T-helper 1 cell treated with Interleukin-12 subunit alpha and Interleukin-12 subunit beta and Interleukin-4 antibody, amounts not matched to agents 30 ng/mL and 1 ng/mL, for 36 hours (primary cell): ENCODE measurements around the gene TRNP1. TPM values are rescaled to one million over a fixed set of nuclear protein-coding genes. Genes with fewer than 3 reads are reported as not detected.
"Not testable (repeated sequence)": the region's sequence is repeated elsewhere in the genome, so short reads cannot be mapped to it uniquely, and the experiment has no call there.

ENCODE experiments used
- intact Hi-C: fragments of 100-400 bp; cut with micrococcal nuclease; formaldehyde crosslinking; loops from one replicate; pipeline ENCODE4 v1.15.1; 2024
- total RNA-seq: library from RNA; stranded (reverse); gene quantifications from 2 replicates; pipeline ENCODE4 v1.2.3, GENCODE V29; 2022

The TRNP1 gene, protein sequence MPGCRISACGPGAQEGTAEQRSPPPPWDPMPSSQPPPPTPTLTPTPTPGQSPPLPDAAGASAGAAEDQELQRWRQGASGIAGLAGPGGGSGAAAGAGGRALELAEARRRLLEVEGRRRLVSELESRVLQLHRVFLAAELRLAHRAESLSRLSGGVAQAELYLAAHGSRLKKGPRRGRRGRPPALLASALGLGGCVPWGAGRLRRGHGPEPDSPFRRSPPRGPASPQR
- total RNA-seq = 0.32 and 0.68 TPM in 2 replicates

GRCh38 chr1:26993237-26994019 is at the start of gene TRNP1:
TSS of gene TRNP1 (plus strand) at chr1:26993692. CDS start at chr1:26993787, 95 bp downstream.
- intact Hi-C loops = loop anchor here (1.0 to 10.0 kb wide), 4 partner anchors 72 to 209 kb away; partner anchors contain the start of genes GPATCH3, NUDC, PIGV and SLC9A1

GRCh38 chr1:26945138-26945537 is 48.4 kb upstream of the TRNP1 start:
- intact Hi-C loops = no loop called here

- intact Hi-C loops = no loop called here
These were observed 47.8 kb upstream of the TRNP1 start for GRCh38 chr1:26945728-26946127.

- intact Hi-C loops = no loop called here
These were observed 47.2 kb upstream of the TRNP1 start for GRCh38 chr1:26946270-26946669.

GRCh38 chr1:26948725-26949057 is 44.8 kb upstream of the TRNP1 start:
- intact Hi-C loops = not testable (repeated sequence)

DNA sequence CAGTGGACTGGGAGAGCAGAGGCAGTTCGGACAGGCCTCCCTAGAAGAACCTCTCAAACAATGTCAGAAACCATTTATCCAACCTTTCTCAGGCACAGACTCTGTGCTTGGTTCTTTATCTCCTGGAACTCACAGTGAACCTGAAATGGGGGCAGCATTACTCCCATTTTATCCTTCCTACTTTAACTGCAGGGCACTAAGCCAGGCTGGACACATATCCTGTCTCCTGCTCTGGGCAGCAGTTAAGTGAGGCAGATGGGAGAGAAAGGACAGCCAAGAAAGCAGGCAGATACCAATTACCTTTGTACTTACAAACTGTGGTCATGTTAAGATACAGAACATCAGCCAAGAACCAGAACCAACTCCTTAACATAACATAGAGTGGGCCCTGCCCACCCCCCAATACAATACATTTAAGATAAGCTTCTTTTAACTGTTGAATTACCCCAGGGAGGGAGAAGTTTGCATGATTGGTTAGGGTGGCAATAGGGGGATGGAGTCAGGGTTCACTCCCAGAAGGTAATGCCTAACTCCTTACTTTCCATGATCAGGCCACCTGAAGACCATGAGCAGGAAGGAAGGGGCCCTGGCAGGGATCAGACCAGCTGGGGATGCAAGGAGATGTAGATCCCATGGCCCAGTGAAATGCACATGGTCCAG is 44.1 kb upstream of the TRNP1 start:
- intact Hi-C loops = no loop called here

GRCh38 chr1:26949926-26950319 is 43.6 kb upstream of the TRNP1 start:
- intact Hi-C loops = no loop called here

- intact Hi-C loops = no loop called here
These were observed 42.9 kb upstream of the TRNP1 start for GRCh38 chr1:26950602-26951001.

DNA sequence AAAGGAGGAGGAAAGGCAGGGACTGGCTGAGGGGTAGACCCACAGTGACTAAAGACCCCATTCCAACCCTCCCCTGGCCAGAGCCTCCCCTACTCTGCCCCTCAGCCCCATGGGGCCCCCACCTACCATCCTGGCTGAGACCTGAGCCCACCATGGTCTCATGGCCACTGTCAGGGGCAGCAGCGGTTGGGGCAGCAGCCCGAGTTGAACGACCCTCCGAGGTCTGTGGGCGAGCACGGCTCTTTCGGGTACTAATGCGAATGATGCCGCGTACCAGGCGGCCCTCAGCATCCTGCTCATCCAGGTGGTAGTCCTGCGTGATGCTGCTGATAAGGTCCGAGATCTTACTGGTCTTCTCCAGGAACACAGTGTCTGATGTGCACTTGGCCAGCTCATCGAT is 42.3 kb upstream of the TRNP1 start:
- intact Hi-C loops = no loop called here

- intact Hi-C loops = no loop called here
These were observed 41.5 kb upstream of the TRNP1 start for GRCh38 chr1:26951821-26952497.

- intact Hi-C loops = no loop called here
These were observed 40.1 kb upstream of the TRNP1 start for GRCh38 chr1:26953374-26953773.

- intact Hi-C loops = no loop called here
These were observed 37.2 kb upstream of the TRNP1 start for GRCh38 chr1:26956321-26956720.

DNA sequence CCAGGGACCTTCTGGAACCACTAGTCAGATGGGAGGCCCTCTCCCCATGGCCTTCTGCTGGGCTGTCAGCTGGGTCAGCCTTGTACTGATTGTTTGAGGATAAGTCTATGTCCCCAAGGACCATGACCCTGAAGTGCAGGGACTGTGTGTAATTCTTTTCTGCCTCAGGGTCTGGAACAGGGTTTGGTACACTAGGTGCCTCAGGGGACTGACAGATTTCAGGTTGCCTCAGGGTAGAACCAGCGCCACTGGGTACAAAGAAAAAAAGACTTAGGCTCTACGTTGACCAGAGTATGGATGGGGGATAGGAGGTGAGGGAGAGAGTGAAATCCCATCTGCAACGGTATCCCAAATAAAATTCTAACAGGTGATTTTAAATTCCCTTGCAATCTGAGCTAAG is 36.2 kb upstream of the TRNP1 start:
- intact Hi-C loops = no loop called here

DNA sequence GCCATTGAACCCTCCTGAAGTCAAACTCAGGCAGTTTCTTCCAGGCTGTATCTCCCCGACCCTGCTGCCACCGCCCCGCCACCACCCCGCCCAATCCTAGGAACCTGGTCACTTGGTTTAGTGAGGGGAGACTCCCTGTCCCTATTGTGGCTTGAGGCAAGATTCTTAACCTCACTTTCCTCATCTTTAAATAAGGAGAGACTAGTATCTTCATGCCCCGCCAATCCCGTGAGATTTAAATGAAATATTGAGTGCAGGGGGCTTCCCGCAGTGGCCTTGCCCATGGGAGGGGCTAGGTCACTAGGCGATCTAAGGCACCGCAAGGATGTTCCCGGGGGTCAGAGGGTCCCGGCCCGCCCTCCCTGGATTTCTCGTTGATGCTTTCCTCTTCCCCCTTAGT is 34.2 kb upstream of the TRNP1 start:
- intact Hi-C loops = no loop called here

GRCh38 chr1:26959722-26960624 is 33.5 kb upstream of the TRNP1 start, which contains the start of gene KDF1:
TSS of gene KDF1 (minus strand) at chr1:26960468. CDS start at chr1:26952380, 8,088 bp downstream.
- intact Hi-C loops = no loop called here

- intact Hi-C loops = no loop called here
These were observed 32.9 kb upstream of the TRNP1 start for GRCh38 chr1:26960625-26960966.

DNA sequence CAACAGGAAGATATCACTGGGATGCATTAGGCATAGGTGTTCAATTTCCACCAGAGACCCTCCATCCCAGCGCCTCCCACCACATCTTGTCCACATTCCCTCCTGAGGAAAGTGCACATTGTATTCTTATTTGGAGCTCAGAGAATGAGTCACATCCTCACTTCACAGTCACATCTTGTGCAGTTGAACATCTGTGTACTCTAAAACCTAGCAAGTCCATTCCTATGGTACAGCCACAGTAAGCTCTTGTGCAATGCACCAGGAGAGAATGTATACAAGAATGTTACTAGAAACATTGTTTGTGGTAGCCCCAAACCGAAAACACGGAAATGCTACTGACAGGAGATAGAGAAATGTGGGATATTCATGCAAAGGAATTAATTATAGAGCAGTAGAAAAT is 31.7 kb upstream of the TRNP1 start:
- intact Hi-C loops = no loop called here

- intact Hi-C loops = no loop called here
These were observed 28.3 kb upstream of the TRNP1 start for GRCh38 chr1:26965213-26965612.

- intact Hi-C loops = no loop called here
These were observed 27.9 kb upstream of the TRNP1 start for GRCh38 chr1:26965628-26966027.

DNA sequence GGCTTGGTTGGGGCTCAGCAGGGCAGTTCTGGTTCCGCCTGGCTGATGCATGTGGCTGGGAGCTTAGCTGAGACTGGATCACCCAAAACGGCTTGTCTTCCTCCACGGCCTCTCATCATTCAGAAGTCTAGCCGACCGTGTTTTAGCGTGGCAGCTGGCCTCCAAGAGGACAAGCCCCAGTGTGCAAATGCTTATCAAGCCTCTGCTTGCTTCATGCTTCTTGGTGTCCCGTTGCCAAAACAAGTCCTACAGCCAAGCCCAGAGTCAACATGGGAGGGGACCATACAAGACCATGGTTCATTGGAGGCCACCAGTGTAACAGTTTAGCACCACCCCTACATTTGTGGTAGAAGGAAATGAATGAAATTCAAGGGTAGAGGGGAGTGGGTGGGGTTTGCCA is 22.7 kb upstream of the TRNP1 start:
- intact Hi-C loops = no loop called here

GRCh38 chr1:26971590-26971989 is 21.9 kb upstream of the TRNP1 start:
- intact Hi-C loops = no loop called here
